ENCODE data around the gene DMD.

DNA sequence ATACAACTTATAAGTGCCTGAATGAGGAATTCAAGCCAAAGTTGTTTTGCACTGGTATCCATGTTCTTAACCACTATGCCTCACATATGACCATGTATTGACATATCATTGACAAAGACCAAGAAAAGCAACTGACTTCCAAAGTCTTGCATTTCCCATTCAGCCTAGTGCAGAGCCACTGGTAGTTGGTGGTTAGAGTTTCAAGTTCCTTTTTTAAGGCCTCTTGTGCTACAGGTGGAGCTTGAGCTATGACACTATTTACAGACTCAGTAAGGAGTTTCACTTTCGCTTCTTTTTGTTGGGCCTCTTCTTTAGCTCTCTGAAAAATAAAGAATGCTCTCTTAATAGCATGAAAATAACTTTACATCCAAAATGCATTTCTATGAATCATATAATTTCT lies 763.0 kb downstream of the DMD start:
- TF ChIP-seq POLR2AphosphoS5 (IDR thresholded peaks at IDR 0.05; ENCODE audit: low read depth, low read length): no peak
- TF ChIP-seq, protein P1, sequence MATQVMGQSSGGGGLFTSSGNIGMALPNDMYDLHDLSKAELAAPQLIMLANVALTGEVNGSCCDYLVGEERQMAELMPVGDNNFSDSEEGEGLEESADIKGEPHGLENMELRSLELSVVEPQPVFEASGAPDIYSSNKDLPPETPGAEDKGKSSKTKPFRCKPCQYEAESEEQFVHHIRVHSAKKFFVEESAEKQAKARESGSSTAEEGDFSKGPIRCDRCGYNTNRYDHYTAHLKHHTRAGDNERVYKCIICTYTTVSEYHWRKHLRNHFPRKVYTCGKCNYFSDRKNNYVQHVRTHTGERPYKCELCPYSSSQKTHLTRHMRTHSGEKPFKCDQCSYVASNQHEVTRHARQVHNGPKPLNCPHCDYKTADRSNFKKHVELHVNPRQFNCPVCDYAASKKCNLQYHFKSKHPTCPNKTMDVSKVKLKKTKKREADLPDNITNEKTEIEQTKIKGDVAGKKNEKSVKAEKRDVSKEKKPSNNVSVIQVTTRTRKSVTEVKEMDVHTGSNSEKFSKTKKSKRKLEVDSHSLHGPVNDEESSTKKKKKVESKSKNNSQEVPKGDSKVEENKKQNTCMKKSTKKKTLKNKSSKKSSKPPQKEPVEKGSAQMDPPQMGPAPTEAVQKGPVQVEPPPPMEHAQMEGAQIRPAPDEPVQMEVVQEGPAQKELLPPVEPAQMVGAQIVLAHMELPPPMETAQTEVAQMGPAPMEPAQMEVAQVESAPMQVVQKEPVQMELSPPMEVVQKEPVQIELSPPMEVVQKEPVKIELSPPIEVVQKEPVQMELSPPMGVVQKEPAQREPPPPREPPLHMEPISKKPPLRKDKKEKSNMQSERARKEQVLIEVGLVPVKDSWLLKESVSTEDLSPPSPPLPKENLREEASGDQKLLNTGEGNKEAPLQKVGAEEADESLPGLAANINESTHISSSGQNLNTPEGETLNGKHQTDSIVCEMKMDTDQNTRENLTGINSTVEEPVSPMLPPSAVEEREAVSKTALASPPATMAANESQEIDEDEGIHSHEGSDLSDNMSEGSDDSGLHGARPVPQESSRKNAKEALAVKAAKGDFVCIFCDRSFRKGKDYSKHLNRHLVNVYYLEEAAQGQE (IDR thresholded peaks at IDR 0.05; ENCODE audit: insufficient read depth in 1 of 2, low read depth in 2 of 2, low read length in 2 of 2): no peak
